Measurements from ENCODE around the gene IARS1.

DNA sequence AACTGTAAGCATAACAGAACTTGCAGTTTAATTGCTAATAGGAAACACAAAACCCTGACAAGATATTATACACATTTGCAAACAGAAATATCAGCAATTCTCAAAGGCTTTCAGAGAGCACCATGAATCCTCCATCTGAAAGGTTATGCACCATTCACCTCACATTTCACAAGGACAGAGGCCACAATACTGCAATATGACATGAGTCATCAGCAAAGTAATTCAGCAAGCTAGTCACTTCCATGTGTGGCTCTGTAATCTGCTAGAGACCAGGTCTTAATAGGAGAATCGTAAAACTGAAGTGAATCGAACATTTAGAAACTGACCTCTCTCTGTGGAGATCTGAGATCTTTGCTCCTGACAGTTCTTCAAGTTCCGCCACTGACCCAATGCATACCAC, 28.3 kb downstream of the IARS1 start:
- no peak for TF ChIP-seq POLR2AphosphoS5 (IDR thresholded peaks at IDR 0.05)
- TF ChIP-seq EP300 (IDR thresholded peaks at IDR 0.05): no peak
